GM18507 (cell line): ENCODE results near the gene PIP5K1A.
"Not testable (repeated sequence)": the region's sequence is repeated elsewhere in the genome, so short reads cannot be mapped to it uniquely, and the experiment has no call there.

Source experiments
- DNase-seq: peaks from one replicate; pipeline ENCODE4 v3.0.0; 2011; ENCODE audit warnings: low read depth; ENCODE audit not compliant: insufficient read length; ENCODE audit errors: extremely low spot score
- FAIRE-seq: peaks from 2 replicates; lab custom pipeline; 2011; peaks lifted over from hg19 to GRCh38; lab: Jason Lieb, UNC

The PIP5K1A gene

GRCh38 chr1:151198254-151199127, at the start of gene PIP5K1A:
Gene PIP5K1A (plus strand): TSS chr1:151198552. CDS start chr1:151198997, 445 bp downstream.
- peak; percentile 96 for FAIRE-seq

GRCh38 chr1:151156515-151156819, 41.9 kb upstream of the PIP5K1A start, which contains the start of gene TNFAIP8L2:
Gene TNFAIP8L2 (plus strand): TSS chr1:151156649. CDS start chr1:151158698, 2,049 bp downstream.
- FAIRE-seq (no peak), DNase-seq (peak; percentile 35)

More at GRCh38 chr1:151198254-151199127, at the start of gene PIP5K1A:
- DNase-seq: peak; percentile 99

GRCh38 chr1:151157067-151157531, 41.3 kb upstream of the PIP5K1A start:
- DNase-seq: no peak
- FAIRE-seq: peak; percentile 82

- FAIRE-seq (no peak), DNase-seq (no peak)
Observed at GRCh38 chr1:151158326-151158725, 40.0 kb upstream of the PIP5K1A start.

GRCh38 chr1:151158751-151159251, 39.6 kb upstream of the PIP5K1A start:
- DNase-seq: no peak
- FAIRE-seq: no peak

GRCh38 chr1:151159373-151159772, 39.0 kb upstream of the PIP5K1A start:
- no peak for DNase-seq
- no peak for FAIRE-seq

- FAIRE-seq: no peak
- DNase-seq: no peak
Observed at GRCh38 chr1:151164732-151165280, 33.5 kb upstream of the PIP5K1A start.

- FAIRE-seq: no peak
- no peak for DNase-seq
Observed at GRCh38 chr1:151165281-151165737, 33.0 kb upstream of the PIP5K1A start.

GRCh38 chr1:151165738-151166504, 32.4 kb upstream of the PIP5K1A start, which contains the start of the genes LYSMD1 and SCNM1:
Gene LYSMD1 (minus strand): TSS chr1:151165902. CDS start chr1:151165258, 644 bp downstream.
Gene SCNM1 (plus strand): TSS chr1:151166144. CDS start chr1:151166153, 9 bp downstream.
- FAIRE-seq (peak; percentile 99), DNase-seq (peak; percentile 89)

- no peak for FAIRE-seq
- no peak for DNase-seq
Observed at GRCh38 chr1:151166505-151166956, 31.8 kb upstream of the PIP5K1A start.

- no peak for FAIRE-seq
- DNase-seq: no peak
Observed at GRCh38 chr1:151167116-151167515, 31.2 kb upstream of the PIP5K1A start.

- no peak for DNase-seq
- no peak for FAIRE-seq
Observed at GRCh38 chr1:151171190-151171589, 27.2 kb upstream of the PIP5K1A start.

- DNase-seq (no peak), FAIRE-seq (no peak)
Observed at GRCh38 chr1:151175041-151175741, 23.2 kb upstream of the PIP5K1A start.

- DNase-seq (no peak), FAIRE-seq (no peak)
Observed at GRCh38 chr1:151175863-151176262, 22.5 kb upstream of the PIP5K1A start, which contains the start of gene TMOD4. Gene TMOD4 (minus strand): TSS chr1:151175981. CDS start chr1:151174875, 1,106 bp downstream.

- DNase-seq: no peak
- no peak for FAIRE-seq
Observed at GRCh38 chr1:151176514-151177045, 21.8 kb upstream of the PIP5K1A start.

- FAIRE-seq: no peak
- no peak for DNase-seq
Observed at GRCh38 chr1:151184211-151184610, 14.1 kb upstream of the PIP5K1A start.

GRCh38 chr1:151187205-151187604, 11.1 kb upstream of the PIP5K1A start:
- FAIRE-seq (no peak), DNase-seq (no peak)

GRCh38 chr1:151188667-151189066, 9.7 kb upstream of the PIP5K1A start:
- not testable (repeated sequence) for DNase-seq, FAIRE-seq
